UCSD-AML1 (cell line): Measurements from ENCODE around the gene RGS17.

Experiments used
- DNase-seq: peaks from one replicate; lab custom pipeline; 2025; ENCODE audit not compliant: unreplicated experiment; lab: John Stamatoyannopoulos, UW

Gene RGS17

GRCh38 chr6:153085239-153085638 lies 45.8 kb downstream of the RGS17 start:
- DNase-seq: no peak

DNA sequence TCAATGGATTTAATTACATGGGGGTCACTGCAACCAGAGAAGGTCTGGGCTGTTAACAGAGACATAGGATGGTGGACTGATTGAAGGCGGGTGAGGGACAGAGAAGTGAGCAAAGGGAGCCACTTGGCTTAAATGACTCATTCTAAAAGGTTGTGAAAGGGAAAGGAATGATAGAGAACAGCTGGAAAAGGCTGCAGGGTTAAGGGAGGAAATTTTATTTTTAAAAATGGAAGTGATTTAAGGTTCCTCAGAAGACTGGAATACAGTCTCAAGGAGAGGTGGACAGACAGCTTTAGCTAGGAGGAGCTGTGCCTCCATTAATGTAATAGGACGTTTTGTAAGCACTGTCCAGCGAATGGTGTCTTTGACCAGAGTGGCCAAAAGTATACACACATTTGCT lies 46.7 kb downstream of the RGS17 start:
- no peak for DNase-seq

GRCh38 chr6:153083869-153084268 lies 47.2 kb downstream of the RGS17 start:
- DNase-seq: no peak

GRCh38 chr6:153081914-153082313 lies 49.2 kb downstream of the RGS17 start:
- DNase-seq: no peak

DNA sequence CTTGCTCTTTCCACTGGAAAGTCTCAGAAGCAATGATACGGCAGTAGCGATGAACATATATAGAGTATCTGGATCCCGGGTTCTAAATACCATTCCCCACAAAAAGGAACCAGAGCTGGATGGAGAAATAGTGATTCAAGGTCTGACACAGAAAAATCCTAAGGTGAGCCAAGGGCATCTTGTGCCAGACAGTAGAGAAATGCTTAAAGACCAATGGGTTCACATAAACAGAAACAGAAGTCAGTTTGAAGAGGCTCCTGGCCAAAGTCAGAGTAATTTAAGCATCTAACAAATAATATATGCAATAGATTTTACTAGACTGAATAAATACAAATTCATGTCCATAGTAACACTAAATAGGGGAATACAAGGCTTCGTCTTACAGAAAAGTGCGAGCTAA lies 54.7 kb downstream of the RGS17 start:
- DNase-seq: no peak

DNA sequence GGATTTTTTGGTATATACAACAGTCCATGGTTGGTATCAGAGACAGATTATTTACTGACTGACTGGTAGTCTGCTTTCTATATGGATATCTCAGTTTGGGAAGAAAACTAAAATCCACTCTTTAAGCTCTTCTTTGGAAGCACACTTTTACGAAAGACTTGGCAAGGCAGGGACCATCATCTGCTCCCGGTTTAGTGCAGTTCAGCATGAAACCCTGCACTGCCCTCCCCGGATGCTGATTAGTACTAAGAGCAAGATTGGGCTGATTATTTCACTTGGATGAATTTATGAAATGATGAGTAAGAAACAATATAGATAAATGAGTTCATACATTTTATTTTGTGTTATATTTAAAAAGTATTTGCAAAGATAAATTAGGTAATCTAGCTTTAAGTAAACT lies 56.3 kb downstream of the RGS17 start:
- DNase-seq: no peak

DNA sequence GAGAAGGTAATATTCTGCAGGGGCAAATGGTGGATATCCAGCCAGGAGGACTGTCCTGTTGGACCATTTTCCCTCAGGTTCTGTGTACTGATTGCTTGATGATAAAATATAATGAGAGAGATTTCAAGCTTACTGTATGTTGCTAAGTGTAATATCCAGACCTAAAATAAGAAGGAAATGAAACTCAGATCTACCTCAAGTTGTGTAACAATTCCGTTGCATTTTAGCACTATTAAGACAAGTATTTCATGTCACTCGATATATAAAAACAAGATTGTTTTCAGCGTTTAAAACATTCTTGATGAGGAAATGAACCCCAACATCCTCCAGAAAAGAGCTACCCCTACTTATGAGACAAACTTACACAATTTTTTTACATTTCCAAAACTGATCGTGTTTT lies 57.2 kb downstream of the RGS17 start:
- no peak for DNase-seq

GRCh38 chr6:153070756-153071155 lies 60.3 kb downstream of the RGS17 start:
- no peak for DNase-seq

DNA sequence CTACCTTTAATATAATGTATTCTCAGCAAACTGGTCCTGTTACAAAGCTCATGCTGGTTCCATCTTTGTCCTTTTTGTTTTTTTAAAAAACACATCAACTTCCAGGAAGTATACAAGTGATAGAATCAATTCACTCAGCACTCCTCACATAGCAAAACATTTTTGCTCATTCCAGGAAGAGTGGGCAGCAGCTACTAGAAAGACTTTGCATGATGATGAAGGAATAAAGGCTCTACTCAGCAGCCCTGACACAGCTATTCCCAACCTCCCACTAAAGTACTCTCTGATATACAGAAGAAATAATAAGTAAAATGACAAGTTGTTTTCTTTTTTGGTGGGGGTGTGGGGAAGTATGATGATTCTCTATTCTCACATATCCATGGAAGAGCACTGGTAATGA lies 61.2 kb downstream of the RGS17 start:
- no peak for DNase-seq

DNA sequence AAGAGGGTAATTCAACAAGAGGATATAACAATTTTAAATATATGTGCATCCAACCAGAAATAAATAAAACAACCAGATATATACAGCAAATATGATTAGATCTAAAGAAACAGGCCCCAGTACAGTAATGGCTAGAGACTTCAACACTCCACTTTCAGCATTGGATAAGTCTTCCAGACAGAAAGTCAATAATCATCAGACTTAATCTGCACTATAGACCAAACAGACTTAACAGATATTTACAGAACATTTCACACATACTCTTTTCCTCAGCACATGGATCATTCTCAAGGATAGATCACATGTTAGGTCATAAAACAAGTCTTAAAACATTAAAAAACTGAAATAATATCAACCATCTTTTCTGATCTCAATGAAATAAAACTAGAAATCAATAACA lies 65.9 kb downstream of the RGS17 start:
- no peak for DNase-seq

GRCh38 chr6:153063936-153064335 lies 67.1 kb downstream of the RGS17 start:
- no peak for DNase-seq

GRCh38 chr6:153062516-153062915 lies 68.6 kb downstream of the RGS17 start:
- no peak for DNase-seq

- no peak for DNase-seq
These were observed 71.3 kb downstream of the RGS17 start for GRCh38 chr6:153059757-153060156.

- no peak for DNase-seq
These were observed 71.8 kb downstream of the RGS17 start for GRCh38 chr6:153059311-153059710.

GRCh38 chr6:153058909-153059308 lies 72.2 kb downstream of the RGS17 start:
- no peak for DNase-seq

DNA sequence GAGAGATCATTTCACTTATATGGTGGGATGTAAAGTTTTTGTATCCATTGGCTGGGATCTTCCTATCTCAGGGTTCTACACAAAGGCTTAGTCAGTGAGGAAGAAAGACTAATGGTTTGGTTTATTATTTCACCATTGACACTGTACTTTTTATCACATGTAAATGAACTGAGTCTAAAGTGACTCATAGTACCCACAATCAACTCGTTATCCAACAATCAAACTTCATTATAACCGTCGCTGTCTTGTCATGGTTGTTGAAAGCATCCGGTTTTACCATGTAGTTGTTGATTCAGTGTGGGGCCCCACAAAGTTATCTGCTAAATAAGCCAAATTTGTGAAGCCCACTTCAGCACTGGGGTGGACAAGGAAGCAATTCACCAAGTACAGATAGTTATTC lies 72.8 kb downstream of the RGS17 start:
- DNase-seq: no peak

DNA sequence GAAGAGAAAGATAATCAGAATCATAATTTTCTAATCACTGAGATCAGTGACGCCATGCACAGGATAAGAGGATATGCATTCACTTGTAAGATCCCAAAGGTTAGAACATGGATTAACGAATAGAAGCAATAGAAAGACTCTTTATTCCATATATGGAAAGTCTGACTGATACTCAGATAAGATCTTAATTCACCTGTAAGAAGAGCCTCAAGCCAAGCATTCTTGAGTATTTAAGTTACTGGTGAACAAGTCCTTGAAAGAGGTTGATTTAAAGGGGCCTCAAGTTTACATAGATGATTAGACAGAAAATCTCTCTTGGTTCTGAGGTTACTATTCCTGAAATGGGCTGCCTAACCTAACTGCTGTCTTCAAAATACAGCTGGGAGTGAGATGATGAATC lies 74.8 kb downstream of the RGS17 start:
- DNase-seq: no peak

- DNase-seq: no peak
These were observed 79.3 kb downstream of the RGS17 start for GRCh38 chr6:153051801-153052200.

GRCh38 chr6:153048631-153049030 lies 82.5 kb downstream of the RGS17 start:
- no peak for DNase-seq

GRCh38 chr6:153047386-153047785 lies 83.7 kb downstream of the RGS17 start:
- DNase-seq: no peak

GRCh38 chr6:153045271-153045670 lies 85.8 kb downstream of the RGS17 start:
- no peak for DNase-seq

DNA sequence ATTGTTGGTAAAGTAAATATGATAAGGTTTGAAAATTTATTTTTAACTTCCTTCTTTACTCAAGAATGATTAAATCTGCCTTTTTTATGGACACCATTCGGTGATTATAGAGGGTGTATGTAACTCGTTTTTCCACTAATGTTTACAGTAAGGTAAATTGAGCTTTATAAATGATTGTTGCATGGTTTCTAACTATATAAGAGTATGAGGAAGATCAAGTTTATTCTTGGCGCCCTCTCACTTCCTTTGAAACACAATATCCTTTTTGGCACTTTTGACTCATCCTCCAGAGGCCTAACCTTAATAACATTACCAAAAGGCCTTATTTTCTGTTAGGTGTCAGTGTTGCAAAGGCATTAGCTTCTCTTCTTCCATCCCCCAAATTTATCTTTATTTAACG lies 86.8 kb downstream of the RGS17 start:
- no peak for DNase-seq

DNA sequence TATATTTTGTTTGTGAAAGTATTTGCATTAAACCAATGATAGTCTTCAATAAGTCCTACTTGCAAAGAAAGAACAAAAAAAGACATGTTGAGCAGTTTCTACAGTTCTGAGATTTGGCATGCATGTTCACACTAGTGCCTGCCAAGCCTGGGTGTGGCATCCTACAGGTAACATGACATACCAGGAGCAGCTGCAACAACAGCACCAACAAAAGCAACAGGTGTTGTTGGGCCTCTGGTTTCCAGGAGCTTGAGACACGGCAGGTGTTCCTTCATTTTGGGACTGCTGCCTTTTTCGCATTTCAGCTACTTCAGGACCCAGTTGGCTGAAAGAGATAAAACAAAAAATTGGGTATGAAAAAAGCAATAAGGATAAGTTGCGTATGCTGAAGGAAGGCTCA lies 87.4 kb downstream of the RGS17 start:
- no peak for DNase-seq
